A673 (cell line): Measurements from ENCODE around the gene NXNL1. TPM values are rescaled to one million over a fixed set of nuclear protein-coding genes. Genes with fewer than 3 reads are reported as not detected.

ENCODE experiments used
- BruUV-seq: library from RNA; stranded (reverse); fragments of 400-500 nt; replicated peaks from 2 replicates; lab custom pipeline; 2021; lab: Mats Ljungman, UMichigan
- CTCF ChIA-PET: fragments of 300-600 bp; sonication (Branson Sonifier 250); formaldehyde crosslinking; loops from one replicate; lab custom pipeline; 2022; ENCODE audit warnings: antibody characterized with exemption; lab: Charles Lee
- POLR2A ChIA-PET: fragments of 300-600 bp; sonication (Branson Sonifier 250); formaldehyde crosslinking; loops from one replicate; lab custom pipeline; 2022; ENCODE audit warnings: antibody characterized with exemption; ENCODE audit not compliant: low non-redundant PET; lab: Charles Lee
- DNase-seq: peaks from one replicate; pipeline ENCODE4 v3.0.0-alpha.2; 2015; ENCODE audit warnings: low spot score
- H3K27ac ChIP-seq: fragments of 200-600 bp; sonication (generic); 2 replicates; pipeline ENCODE4 v1.5.1; 2016; ENCODE audit warnings: mixed run types, low read depth, mild to moderate bottlenecking, mixed read lengths, antibody characterized with exemption, low read length; ENCODE audit not compliant: poor library complexity, severe bottlenecking
- H3K27me3 ChIP-seq: fragments of 200-600 bp; sonication (generic); replicated peaks from 2 replicates; pipeline ENCODE4 v1.6.1; 2017; ENCODE audit warnings: mixed run types, low read depth, mild to moderate bottlenecking, mixed read lengths, antibody characterized with exemption, low read length; ENCODE audit not compliant: insufficient read depth, poor library complexity
- H3K36me3 ChIP-seq: fragments of 200-600 bp; sonication (generic); 2 replicates; pipeline ENCODE4 v1.6.1; 2016; ENCODE audit warnings: mixed run types, mild to moderate bottlenecking, mixed read lengths, antibody characterized with exemption, low read length; ENCODE audit not compliant: insufficient read depth, poor library complexity, severe bottlenecking
- H3K4me1 ChIP-seq: fragments of 200-600 bp; sonication (generic); 2 replicates; pipeline ENCODE4 v1.6.1; 2017; ENCODE audit warnings: mixed run types, mild to moderate bottlenecking, mixed read lengths, antibody characterized with exemption, low read length; ENCODE audit not compliant: insufficient read depth, poor library complexity, severe bottlenecking
- H3K4me3 ChIP-seq: fragments of 200-600 bp; sonication (generic); 2 replicates; pipeline ENCODE4 v1.5.1; 2016; ENCODE audit warnings: low read depth, mixed run types, mild to moderate bottlenecking, mixed read lengths, low read length; ENCODE audit not compliant: poor library complexity, severe bottlenecking
- H3K9me3 ChIP-seq: fragments of 200-600 bp; sonication (generic); 2 replicates; pipeline ENCODE4 v1.6.1; 2016; ENCODE audit warnings: mixed run types, low read depth, mild to moderate bottlenecking, mixed read lengths, antibody characterized with exemption, low read length; ENCODE audit not compliant: poor library complexity, severe bottlenecking
- CTCF ChIP-seq: fragments of 300-800, 200-600 bp; sonication (generic); conservative IDR thresholded peaks from 2 replicates; pipeline ENCODE4 v1.5.1; 2017; ENCODE audit warnings: low read depth, mild to moderate bottlenecking, antibody characterized with exemption, low read length, moderate library complexity, mixed read lengths
- EZH2 ChIP-seq: fragments of 200-600 bp; sonication (generic); IDR thresholded peaks from 2 replicates; pipeline ENCODE4 v1.6.1; 2017; ENCODE audit warnings: borderline replicate concordance, low read depth, mild to moderate bottlenecking, mixed read lengths, antibody characterized with exemption, low read length; ENCODE audit not compliant: poor library complexity, severe bottlenecking
- intact Hi-C: fragments of 100-400 bp; cut with micrococcal nuclease; formaldehyde crosslinking; loops from one replicate; pipeline ENCODE4 v1.10.0; 2022; ENCODE audit not compliant: unreplicated experiment
- total RNA-seq: library from RNA; stranded (reverse); gene quantifications from 2 replicates; pipeline ENCODE4 v1.2.3, GENCODE V29; 2021

The NXNL1 gene
- total RNA-seq, 1 experiment from 2014 or later: not detected

GRCh38 chr19:17435218-17435617, 25.5 kb downstream of the NXNL1 start:
- H3K4me3 ChIP-seq: no peak overlapping the region
- BruUV-seq: no TSS peak
- ChIA-PET CTCF (no interaction called here), POLR2A (no interaction called here)
- no peak for TF ChIP-seq CTCF
- TF ChIP-seq EZH2: no peak
- H3K36me3 ChIP-seq: no peaks in the 10 kb centered on the region
- H3K27me3 ChIP-seq: no peaks in the 10 kb centered on the region
- no peaks in the 10 kb centered on the region for H3K9me3 ChIP-seq
- H3K27ac ChIP-seq: no peak overlapping the region
- H3K4me1 ChIP-seq: no peaks in the 10 kb centered on the region
- intact Hi-C loops: no loop called here
- no peak for DNase-seq

- no peak for DNase-seq
- BruUV-seq: no TSS peak
- ChIA-PET POLR2A (no interaction called here), CTCF (no interaction called here)
- no peak overlapping the region for H3K4me3 ChIP-seq
- intact Hi-C loops: no loop called here
- TF ChIP-seq CTCF: no peak
- TF ChIP-seq EZH2: no peak
- no peaks in the 10 kb centered on the region for H3K9me3 ChIP-seq
- no peaks in the 10 kb centered on the region for H3K36me3 ChIP-seq
- H3K4me1 ChIP-seq: no peaks in the 10 kb centered on the region
- no peaks in the 10 kb centered on the region for H3K27me3 ChIP-seq
- no peak overlapping the region for H3K27ac ChIP-seq
Measured at GRCh38 chr19:17431417-17431816, 29.3 kb downstream of the NXNL1 start.

- DNase-seq: no peak
- Histone ChIP-seq H3K27ac (no peak overlapping the region), H3K9me3 (no peaks in the 10 kb centered on the region), H3K4me3 (no peak overlapping the region), H3K27me3 (no peaks in the 10 kb centered on the region), H3K36me3 (no peaks in the 10 kb centered on the region), H3K4me1 (peaks cover 4% of the 10 kb centered on the region)
- intact Hi-C loops: no loop called here
- ChIA-PET POLR2A (no interaction called here), CTCF (interaction anchor here (0.7 kb wide), 1 partner anchor 81 kb away, joined by 6 read pairs; no protein-coding TSS in a partner anchor)
- TF ChIP-seq CTCF (no peak), EZH2 (no peak)
- no TSS peak for BruUV-seq
Measured at GRCh38 chr19:17429641-17430113, 31.0 kb downstream of the NXNL1 start.
